ENCODE data around the gene HSPB2.

DNA sequence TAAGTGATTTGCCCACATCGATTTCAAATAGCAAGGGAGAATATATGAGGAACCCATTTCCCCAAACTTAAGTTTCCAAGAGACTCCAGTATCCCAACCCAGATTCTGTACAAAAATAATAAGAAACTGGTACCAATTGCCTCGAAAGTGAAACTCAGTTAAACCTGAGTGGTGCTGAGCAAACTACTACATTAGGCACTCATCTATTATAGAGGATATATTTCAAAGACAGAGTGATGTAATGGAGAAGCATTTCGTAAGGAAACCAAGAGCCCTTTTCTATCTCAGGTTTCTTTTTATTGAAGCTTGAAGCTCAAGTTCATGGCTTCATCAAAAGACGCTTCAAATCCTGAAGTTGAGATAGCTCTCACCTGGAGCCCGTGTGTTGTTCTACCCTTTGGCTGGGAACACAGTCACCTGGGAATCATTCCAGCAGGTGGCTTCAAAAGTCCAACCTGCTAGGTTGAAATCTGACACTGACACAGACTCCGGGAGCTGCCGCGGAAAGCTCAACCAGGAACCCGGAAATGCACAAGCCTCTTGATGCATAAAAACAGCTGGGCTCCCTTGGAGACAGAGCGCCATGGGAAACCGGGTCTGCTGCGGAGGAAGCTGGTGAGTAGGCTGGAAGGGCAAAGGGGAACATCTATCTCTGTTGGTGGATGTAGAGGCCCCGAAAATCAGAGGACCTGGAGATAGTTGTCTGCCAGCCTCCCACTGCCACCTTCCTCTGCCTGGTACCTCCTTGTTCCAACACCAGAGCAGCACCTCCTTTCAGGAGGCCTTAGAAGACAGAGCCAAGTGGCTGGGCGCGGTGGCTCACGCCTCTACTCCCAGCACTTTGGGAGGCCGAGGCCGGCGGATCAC, 6.1 kb downstream of the HSPB2 start, which contains the start of gene C11orf52:
- TF ChIP-seq, protein P1, sequence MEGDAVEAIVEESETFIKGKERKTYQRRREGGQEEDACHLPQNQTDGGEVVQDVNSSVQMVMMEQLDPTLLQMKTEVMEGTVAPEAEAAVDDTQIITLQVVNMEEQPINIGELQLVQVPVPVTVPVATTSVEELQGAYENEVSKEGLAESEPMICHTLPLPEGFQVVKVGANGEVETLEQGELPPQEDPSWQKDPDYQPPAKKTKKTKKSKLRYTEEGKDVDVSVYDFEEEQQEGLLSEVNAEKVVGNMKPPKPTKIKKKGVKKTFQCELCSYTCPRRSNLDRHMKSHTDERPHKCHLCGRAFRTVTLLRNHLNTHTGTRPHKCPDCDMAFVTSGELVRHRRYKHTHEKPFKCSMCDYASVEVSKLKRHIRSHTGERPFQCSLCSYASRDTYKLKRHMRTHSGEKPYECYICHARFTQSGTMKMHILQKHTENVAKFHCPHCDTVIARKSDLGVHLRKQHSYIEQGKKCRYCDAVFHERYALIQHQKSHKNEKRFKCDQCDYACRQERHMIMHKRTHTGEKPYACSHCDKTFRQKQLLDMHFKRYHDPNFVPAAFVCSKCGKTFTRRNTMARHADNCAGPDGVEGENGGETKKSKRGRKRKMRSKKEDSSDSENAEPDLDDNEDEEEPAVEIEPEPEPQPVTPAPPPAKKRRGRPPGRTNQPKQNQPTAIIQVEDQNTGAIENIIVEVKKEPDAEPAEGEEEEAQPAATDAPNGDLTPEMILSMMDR (IDR thresholded peaks at IDR 0.05), result no peak
- TF ChIP-seq EZH2 (IDR thresholded peaks at IDR 0.05; ENCODE audit: borderline replicate concordance, insufficient read depth, low read depth, low read length, poor library complexity, severe bottlenecking), result no peak
